HG03280 (cell line): Measurements from ENCODE around the gene OLIG3.

ENCODE experiments used
- ATAC-seq: cut with Tn5 transposase; IDR thresholded peaks from one replicate; pipeline ENCODE4 v1.9.1; 2021; ENCODE audit warnings: mild to moderate bottlenecking, moderate library complexity; ENCODE audit not compliant: unreplicated experiment

OLIG3 gene

GRCh38 chr6:137473598-137473997, 20.6 kb downstream of the OLIG3 start:
- ATAC-seq = no peak

GRCh38 chr6:137472641-137473137, 21.5 kb downstream of the OLIG3 start:
- no peak for ATAC-seq

GRCh38 chr6:137471986-137472385, 22.2 kb downstream of the OLIG3 start:
- ATAC-seq = no peak

- ATAC-seq = no peak
These were observed 22.7 kb downstream of the OLIG3 start for GRCh38 chr6:137471497-137471896.

- no peak for ATAC-seq
These were observed 27.0 kb downstream of the OLIG3 start for GRCh38 chr6:137467211-137467610.

GRCh38 chr6:137465378-137466009, 28.7 kb downstream of the OLIG3 start:
- ATAC-seq = no peak

- ATAC-seq = no peak
These were observed 41.8 kb downstream of the OLIG3 start for GRCh38 chr6:137452333-137452894.

GRCh38 chr6:137443901-137444300, 50.3 kb downstream of the OLIG3 start:
- ATAC-seq = no peak
